Stimulated activated CD4-positive, alpha-beta T cell treated with anti-CD3 and anti-CD28 coated beads, Interleukin-2, amount 100 ng/mL, for 48 hours (primary cell): Measurements from ENCODE around the gene UPK3A.

Source experiments
- DNase-seq, 2 donors: peaks; one replicate each; pipeline ENCODE4 v3.0.0-alpha.2; 2020

UPK3A gene

GRCh38 chr22:45332001-45332400 lies 47.3 kb downstream of the UPK3A start:
- no peak for DNase-seq

DNA sequence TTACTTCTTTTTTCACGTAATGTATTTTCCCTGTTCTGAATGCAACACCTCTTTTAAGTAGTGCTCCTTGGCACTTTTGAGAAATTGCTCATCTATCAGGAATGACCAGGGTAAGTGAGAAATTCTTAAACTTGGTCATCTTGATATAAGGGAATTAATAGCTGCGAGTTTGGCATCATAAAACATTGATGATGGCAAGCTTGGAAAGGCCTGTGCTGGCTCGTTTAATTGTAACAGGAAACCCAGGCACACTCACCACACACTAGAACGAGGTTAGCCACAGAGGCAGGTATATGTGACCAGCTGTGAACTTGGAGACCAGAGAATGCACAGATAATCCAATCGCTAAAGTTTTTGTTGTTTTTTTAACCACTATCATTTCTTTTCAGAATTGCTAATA lies 49.3 kb downstream of the UPK3A start:
- no peak for DNase-seq

GRCh38 chr22:45334528-45334927 lies 49.8 kb downstream of the UPK3A start:
- DNase-seq, result no peak

GRCh38 chr22:45335021-45335818 lies 50.5 kb downstream of the UPK3A start:
- DNase-seq, result no peak

GRCh38 chr22:45335854-45336522 lies 51.2 kb downstream of the UPK3A start:
- no peak for DNase-seq

DNA sequence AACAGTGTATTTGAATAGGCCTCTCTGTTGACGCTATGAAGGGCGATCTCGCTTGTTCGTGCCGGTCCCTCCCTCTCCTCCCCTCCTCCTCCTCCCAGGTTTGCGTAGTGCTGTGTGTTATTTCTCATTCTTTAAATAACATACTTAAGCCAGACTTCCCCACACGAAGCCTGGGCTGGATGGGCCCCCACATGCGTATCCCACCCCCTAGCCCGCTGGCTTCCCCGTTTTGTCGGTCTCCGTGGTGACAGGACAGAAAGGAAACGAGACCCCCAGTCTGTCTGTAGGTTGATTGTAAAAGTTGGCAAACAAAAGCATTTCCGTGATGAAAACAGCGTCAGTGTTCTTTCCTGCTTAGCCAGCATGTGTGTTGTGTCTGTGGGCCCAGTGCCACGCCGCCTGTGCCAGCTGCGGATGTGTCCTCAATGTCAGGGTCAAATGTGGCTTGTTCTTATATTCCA lies 52.3 kb downstream of the UPK3A start:
- DNase-seq, result no peak

GRCh38 chr22:45337536-45337935 lies 52.8 kb downstream of the UPK3A start:
- DNase-seq, result no peak

DNA sequence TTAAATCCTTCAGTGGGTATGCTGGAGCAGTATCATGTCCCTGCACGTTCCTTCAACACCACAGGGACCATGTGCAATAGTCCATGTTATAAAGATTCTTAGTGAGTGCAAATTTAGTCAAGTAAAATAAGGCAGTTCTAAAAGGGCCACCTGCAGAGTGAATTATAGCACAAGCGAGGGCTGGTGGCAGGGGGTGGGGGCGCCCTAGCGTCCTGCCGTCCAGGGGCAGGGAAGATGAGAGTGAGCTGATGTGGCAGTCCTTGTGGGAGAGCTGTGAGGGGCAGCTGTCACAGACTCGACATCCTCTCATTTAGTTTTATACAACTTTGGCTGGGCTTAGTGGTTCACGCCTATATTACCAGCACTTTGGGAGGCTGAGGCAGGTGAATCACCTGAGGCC lies 54.0 kb downstream of the UPK3A start:
- DNase-seq, result no peak

- no peak for DNase-seq
Measured at GRCh38 chr22:45340323-45340722, 55.6 kb downstream of the UPK3A start.

DNA sequence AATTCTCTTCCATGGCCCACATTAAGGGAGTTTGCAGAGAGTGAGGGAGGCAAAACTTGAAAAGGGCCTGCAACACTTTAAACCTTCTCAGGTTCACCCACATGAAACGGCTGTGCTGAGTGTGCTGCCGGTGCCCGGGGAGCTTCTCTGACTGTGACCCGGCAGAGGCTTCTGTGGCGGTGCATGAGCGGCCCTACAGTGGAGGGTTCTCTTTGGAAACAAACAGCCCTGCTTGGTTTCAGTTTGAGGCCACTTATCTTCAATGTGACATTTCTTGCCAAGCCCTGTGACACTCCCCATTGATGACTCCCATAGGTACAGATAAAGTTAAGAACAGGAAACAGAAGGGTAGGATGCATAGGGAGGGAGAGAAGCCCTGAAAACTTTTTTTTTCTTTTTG lies 56.7 kb downstream of the UPK3A start:
- peak in 1 of 2 donors; percentile 37 for DNase-seq

DNA sequence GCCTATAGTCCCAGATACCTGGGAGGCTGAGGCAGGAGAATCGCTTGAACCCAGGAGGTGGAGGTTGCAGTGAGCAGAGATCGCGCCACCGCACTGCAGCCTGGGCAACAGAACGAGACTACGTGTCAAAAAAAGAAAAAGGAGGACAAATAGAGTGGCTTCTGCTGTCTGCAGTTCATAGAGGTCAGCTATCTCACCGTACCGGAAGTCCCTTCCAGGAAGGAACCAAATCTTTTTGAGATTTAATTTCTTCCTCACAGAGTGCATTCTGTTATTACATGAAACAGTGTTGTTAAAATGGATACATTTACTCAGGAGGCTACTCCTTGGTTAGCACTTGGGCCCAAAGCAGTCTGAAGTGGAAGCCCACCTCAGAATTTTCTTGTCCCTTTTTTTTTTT lies 58.4 kb downstream of the UPK3A start:
- no peak for DNase-seq

DNA sequence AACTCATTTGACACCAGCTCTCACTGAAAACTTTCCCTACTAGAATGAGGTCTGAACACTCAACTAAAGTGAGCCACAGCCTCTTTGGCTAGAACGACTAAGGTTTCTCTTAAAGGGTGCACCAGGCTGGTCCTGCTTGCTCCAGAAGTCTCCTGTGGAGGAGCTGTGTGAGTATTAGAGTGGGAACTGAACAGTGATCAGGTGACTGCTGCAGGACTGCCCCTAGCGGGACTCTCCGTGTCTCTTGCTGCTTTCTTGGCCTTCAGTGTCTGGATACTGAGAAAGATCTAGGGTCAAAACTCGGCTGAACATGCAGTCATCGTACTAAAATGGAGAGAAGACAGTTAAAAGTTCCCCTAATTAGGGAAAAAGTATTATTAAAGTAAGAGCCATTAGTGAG lies 59.6 kb downstream of the UPK3A start:
- no peak for DNase-seq
